ENCODE data around the gene CAPN12. TPM values are rescaled to one million over a fixed set of nuclear protein-coding genes. Genes with fewer than 3 reads are reported as not detected.

Gene CAPN12
- total and polyA plus RNA-seq, 4 donors: 1.0 to 4.5 (median 2.4) TPM

GRCh38 chr19:38695832-38696728 lies 48.2 kb downstream of the CAPN12 start:
- WGBS, 2 donors: 58 to 63% methylated on average over 22 of the region's 22 CpGs
- H3K27me3 ChIP-seq (ENCODE audit: control insufficient read depth in 1 of 2, insufficient read depth in 2 of 2, low read length in 1 of 2): no peaks in the 10 kb centered on the region
- H3K4me1 ChIP-seq (ENCODE audit: control insufficient read depth in 1 of 2, insufficient read depth in 2 of 2, low read length in 2 of 2): peaks cover 0 to 3% of the 10 kb centered on the region in 2 donors
- no peaks in the 10 kb centered on the region for H3K9me3 ChIP-seq (ENCODE audit: control insufficient read depth, low read length)
- peak overlapping the region; percentile 43 to 86 for H3K27ac ChIP-seq (ENCODE audit: low read depth in 1 of 2, low read length in 2 of 2)
- no peak for ATAC-seq (ENCODE audit: low FRiP score)
- intact Hi-C loops (cut with DNase I): no loop called here
- H3K36me3 ChIP-seq (ENCODE audit: control insufficient read depth in 1 of 2, insufficient read depth in 2 of 2, low read length in 1 of 2): peaks cover 0 to 6% of the 10 kb centered on the region in 2 donors
- H3K4me3 ChIP-seq (ENCODE audit: low read length in 2 of 2): no peak overlapping the region
- DNase-seq: no peak

GRCh38 chr19:38695317-38695683 lies 49.0 kb downstream of the CAPN12 start:
- H3K27me3 ChIP-seq (ENCODE audit: control insufficient read depth in 1 of 2, insufficient read depth in 2 of 2, low read length in 1 of 2): no peaks in the 10 kb centered on the region
- no peak for DNase-seq
- no peak for ATAC-seq (ENCODE audit: low FRiP score)
- intact Hi-C loops (cut with DNase I): no loop called here
- H3K4me3 ChIP-seq (ENCODE audit: low read length in 2 of 2): no peak overlapping the region
- WGBS, 2 donors: 11 to 12% methylated on average over 9 of the region's 9 CpGs
- H3K27ac ChIP-seq (ENCODE audit: low read depth in 1 of 2, low read length in 2 of 2): peak overlapping the region; percentile 43 to 86
- H3K4me1 ChIP-seq (ENCODE audit: control insufficient read depth in 1 of 2, insufficient read depth in 2 of 2, low read length in 2 of 2): peaks cover 0 to 3% of the 10 kb centered on the region in 2 donors
- no peaks in the 10 kb centered on the region for H3K9me3 ChIP-seq (ENCODE audit: control insufficient read depth, low read length)
- peaks cover 0 to 3% of the 10 kb centered on the region in 2 donors for H3K36me3 ChIP-seq (ENCODE audit: control insufficient read depth in 1 of 2, insufficient read depth in 2 of 2, low read length in 1 of 2)

GRCh38 chr19:38693380-38694223 lies 50.7 kb downstream of the CAPN12 start:
- 29 to 34% methylated on average over 19 of the region's 19 CpGs for WGBS, 2 donors
- intact Hi-C loops (cut with DNase I): loop anchor here (2.0 kb wide), 2 partner anchors 35 to 45 kb away; no protein-coding TSS in a partner anchor
- H3K4me3 ChIP-seq (ENCODE audit: low read length in 2 of 2): no peak overlapping the region

GRCh38 chr19:38692458-38693379 lies 51.6 kb downstream of the CAPN12 start:
- Histone ChIP-seq H3K4me3 (ENCODE audit: low read length in 2 of 2) (no peak overlapping the region), H3K27me3 (ENCODE audit: control insufficient read depth in 1 of 2, insufficient read depth in 2 of 2, low read length in 1 of 2) (no peaks in the 10 kb centered on the region), H3K4me1 (ENCODE audit: control insufficient read depth in 1 of 2, insufficient read depth in 2 of 2, low read length in 2 of 2) (peaks cover 0 to 3% of the 10 kb centered on the region in 2 donors), H3K36me3 (ENCODE audit: control insufficient read depth in 1 of 2, insufficient read depth in 2 of 2, low read length in 1 of 2) (peaks cover 0 to 2% of the 10 kb centered on the region in 2 donors), H3K27ac (ENCODE audit: low read depth in 1 of 2, low read length in 2 of 2) (peak overlapping the region; percentile 99 to 100), H3K9me3 (ENCODE audit: control insufficient read depth, low read length) (no peaks in the 10 kb centered on the region)
- 17 to 23% methylated on average over 25 of the region's 25 CpGs for WGBS, 2 donors
- peak; percentile 39 for ATAC-seq (ENCODE audit: low FRiP score)
- no peak for DNase-seq
- intact Hi-C loops (cut with DNase I): loop anchor here (2.0 kb wide), 2 partner anchors 34 to 44 kb away; no protein-coding TSS in a partner anchor

More at GRCh38 chr19:38693380-38694223, 50.7 kb downstream of the CAPN12 start:
- H3K27ac ChIP-seq (ENCODE audit: low read depth in 1 of 2, low read length in 2 of 2): peak overlapping the region; percentile 99 to 100
- ATAC-seq (ENCODE audit: low FRiP score) (no peak), DNase-seq (no peak)
- peaks cover 0 to 3% of the 10 kb centered on the region in 2 donors for H3K4me1 ChIP-seq (ENCODE audit: control insufficient read depth in 1 of 2, insufficient read depth in 2 of 2, low read length in 2 of 2)
- no peaks in the 10 kb centered on the region for H3K9me3 ChIP-seq (ENCODE audit: control insufficient read depth, low read length)
- peaks cover 0 to 2% of the 10 kb centered on the region in 2 donors for H3K36me3 ChIP-seq (ENCODE audit: control insufficient read depth in 1 of 2, insufficient read depth in 2 of 2, low read length in 1 of 2)
- no peaks in the 10 kb centered on the region for H3K27me3 ChIP-seq (ENCODE audit: control insufficient read depth in 1 of 2, insufficient read depth in 2 of 2, low read length in 1 of 2)

GRCh38 chr19:38691938-38692457 lies 52.3 kb downstream of the CAPN12 start:
- DNase-seq: peak; percentile 93 to 95

GRCh38 chr19:38690832-38691231 lies 53.4 kb downstream of the CAPN12 start:
- peaks cover 0 to 3% of the 10 kb centered on the region in 2 donors for H3K4me1 ChIP-seq (ENCODE audit: control insufficient read depth in 1 of 2, insufficient read depth in 2 of 2, low read length in 2 of 2)
- peak overlapping the region; percentile 94 for H3K27ac ChIP-seq (ENCODE audit: low read depth in 1 of 2, low read length in 2 of 2)
- no peak for ATAC-seq (ENCODE audit: low FRiP score)
- intact Hi-C loops (cut with DNase I): no loop called here
- no peak for DNase-seq
- H3K36me3 ChIP-seq (ENCODE audit: control insufficient read depth in 1 of 2, insufficient read depth in 2 of 2, low read length in 1 of 2): no peaks in the 10 kb centered on the region
- H3K27me3 ChIP-seq (ENCODE audit: control insufficient read depth in 1 of 2, insufficient read depth in 2 of 2, low read length in 1 of 2): no peaks in the 10 kb centered on the region
- H3K9me3 ChIP-seq (ENCODE audit: control insufficient read depth, low read length): no peaks in the 10 kb centered on the region
- H3K4me3 ChIP-seq (ENCODE audit: low read length in 2 of 2): no peak overlapping the region
- WGBS, 2 donors: 46 to 48% methylated on average over 7 of the region's 7 CpGs

More at GRCh38 chr19:38691938-38692457, 52.3 kb downstream of the CAPN12 start:
- Histone ChIP-seq H3K27me3 (ENCODE audit: control insufficient read depth in 1 of 2, insufficient read depth in 2 of 2, low read length in 1 of 2) (no peaks in the 10 kb centered on the region), H3K4me3 (ENCODE audit: low read length in 2 of 2) (no peak overlapping the region), H3K27ac (ENCODE audit: low read depth in 1 of 2, low read length in 2 of 2) (peak overlapping the region; percentile 99 to 100), H3K4me1 (ENCODE audit: control insufficient read depth in 1 of 2, insufficient read depth in 2 of 2, low read length in 2 of 2) (peaks cover 0 to 3% of the 10 kb centered on the region in 2 donors), H3K9me3 (ENCODE audit: control insufficient read depth, low read length) (no peaks in the 10 kb centered on the region), H3K36me3 (ENCODE audit: control insufficient read depth in 1 of 2, insufficient read depth in 2 of 2, low read length in 1 of 2) (peaks cover 0 to under 1% of the 10 kb centered on the region in 2 donors)
- intact Hi-C loops (cut with DNase I): loop anchor here (2.0 kb wide), 2 partner anchors 33 to 43 kb away; no protein-coding TSS in a partner anchor
- 3 to 7% methylated on average over 15 of the region's 15 CpGs for WGBS, 2 donors
- peak; percentile 88 for ATAC-seq (ENCODE audit: low FRiP score)

- no peak for DNase-seq
- Histone ChIP-seq H3K4me1 (ENCODE audit: control insufficient read depth in 1 of 2, insufficient read depth in 2 of 2, low read length in 2 of 2) (peaks cover 0 to 3% of the 10 kb centered on the region in 2 donors), H3K9me3 (ENCODE audit: control insufficient read depth, low read length) (no peaks in the 10 kb centered on the region), H3K27me3 (ENCODE audit: control insufficient read depth in 1 of 2, insufficient read depth in 2 of 2, low read length in 1 of 2) (no peaks in the 10 kb centered on the region), H3K36me3 (ENCODE audit: control insufficient read depth in 1 of 2, insufficient read depth in 2 of 2, low read length in 1 of 2) (no peaks in the 10 kb centered on the region), H3K27ac (ENCODE audit: low read depth in 1 of 2, low read length in 2 of 2) (peak overlapping the region; percentile 94), H3K4me3 (ENCODE audit: low read length in 2 of 2) (no peak overlapping the region)
- WGBS, 2 donors: 70 to 71% methylated on average over 14 of the region's 14 CpGs
- ATAC-seq (ENCODE audit: low FRiP score): no peak
- intact Hi-C loops (cut with DNase I): no loop called here
Observed at GRCh38 chr19:38690146-38690545, 54.1 kb downstream of the CAPN12 start.

Data from aorta (tissue), 5 donors.